Nucleus accumbens (tissue), 56 donors: Measurements from ENCODE around the gene HOTAIR.

Source experiments
- DNase-seq, 56 donors: peaks; one replicate each; lab custom pipeline; 2025; lab: John Stamatoyannopoulos, UW

Gene HOTAIR

GRCh38 chr12:53974084-53975063 lies at the start of gene HOTAIR:
TSS of gene HOTAIR (minus strand) at chr12:53974954.
- no peak for DNase-seq

GRCh38 chr12:54024127-54024526 lies 49.4 kb upstream of the HOTAIR start:
- no peak for DNase-seq

GRCh38 chr12:54022960-54023884 lies 48.5 kb upstream of the HOTAIR start:
- DNase-seq: no peak

GRCh38 chr12:54021432-54022013 lies 46.8 kb upstream of the HOTAIR start:
- peak in 1 of 56 donors; percentile 9 for DNase-seq

- no peak for DNase-seq
These were observed 46.0 kb upstream of the HOTAIR start for GRCh38 chr12:54020591-54021405.

- DNase-seq: no peak
These were observed 45.3 kb upstream of the HOTAIR start for GRCh38 chr12:54019924-54020590.

- DNase-seq: no peak
These were observed 44.5 kb upstream of the HOTAIR start for GRCh38 chr12:54019091-54019811.

- no peak for DNase-seq
These were observed 43.8 kb upstream of the HOTAIR start for GRCh38 chr12:54018468-54018984.

- peak in 43 of 56 donors; percentile 2 to 58 (median 17) for DNase-seq
These were observed 43.2 kb upstream of the HOTAIR start for GRCh38 chr12:54017878-54018467.

GRCh38 chr12:54017027-54017788 lies 42.5 kb upstream of the HOTAIR start:
- DNase-seq: no peak

- no peak for DNase-seq
These were observed 41.8 kb upstream of the HOTAIR start for GRCh38 chr12:54016478-54016964.

- no peak for DNase-seq
These were observed 41.3 kb upstream of the HOTAIR start for GRCh38 chr12:54016051-54016450.

GRCh38 chr12:54015018-54015931 lies 40.5 kb upstream of the HOTAIR start:
- no peak for DNase-seq

- no peak for DNase-seq
These were observed 39.7 kb upstream of the HOTAIR start for GRCh38 chr12:54014377-54015017.

- no peak for DNase-seq
These were observed 38.1 kb upstream of the HOTAIR start for GRCh38 chr12:54012631-54013409.
